NCI-H2029 (cell line): ENCODE measurements around the gene FOXJ2.
"Not testable (repeated sequence)": the region's sequence is repeated elsewhere in the genome, so short reads cannot be mapped to it uniquely, and the experiment has no call there.

ENCODE experiments used
- DNase-seq: peaks from one replicate; lab custom pipeline; 2025; lab: John Stamatoyannopoulos, UW

The FOXJ2 gene

DNA sequence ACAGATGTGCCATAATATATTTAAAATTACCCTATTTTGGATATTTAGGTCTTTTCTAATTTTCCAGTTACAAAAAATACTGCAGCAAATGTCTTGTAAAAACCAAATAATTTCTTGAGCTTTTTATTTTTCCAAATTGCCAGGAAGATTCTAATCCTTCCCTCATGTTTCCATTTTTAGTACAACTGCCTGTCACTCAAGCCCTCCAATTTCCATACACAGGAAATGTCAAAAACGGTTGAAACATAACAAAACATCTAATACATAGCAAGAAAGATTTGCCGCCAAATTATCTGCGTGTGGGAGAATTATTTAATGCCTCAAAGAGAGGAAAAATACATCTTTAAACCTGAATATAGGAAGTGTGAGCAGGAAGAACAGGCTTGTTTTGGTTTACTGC is 2.3 kb upstream of the FOXJ2 start:
- DNase-seq: no peak

DNA sequence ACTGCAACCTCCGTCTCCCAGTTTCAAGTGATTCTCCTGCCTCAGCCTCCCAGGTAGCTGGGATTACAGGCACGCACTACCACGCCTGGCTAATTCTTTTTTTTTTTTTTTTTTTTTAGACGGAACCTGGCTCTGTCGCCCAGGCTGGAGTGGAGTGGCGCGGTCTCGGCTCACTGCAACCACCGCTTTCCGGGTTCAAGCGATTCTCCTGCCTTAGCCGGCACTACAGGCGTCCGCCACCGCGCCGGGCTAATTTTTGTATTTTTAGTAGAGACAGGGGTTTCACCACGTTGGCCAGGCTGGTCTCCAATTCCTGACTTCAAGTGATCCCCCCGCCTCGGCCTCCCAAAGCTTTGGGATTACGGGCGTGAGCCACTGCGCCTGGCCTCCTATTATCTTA is 1.5 kb upstream of the FOXJ2 start:
- DNase-seq: not testable (repeated sequence)

DNA sequence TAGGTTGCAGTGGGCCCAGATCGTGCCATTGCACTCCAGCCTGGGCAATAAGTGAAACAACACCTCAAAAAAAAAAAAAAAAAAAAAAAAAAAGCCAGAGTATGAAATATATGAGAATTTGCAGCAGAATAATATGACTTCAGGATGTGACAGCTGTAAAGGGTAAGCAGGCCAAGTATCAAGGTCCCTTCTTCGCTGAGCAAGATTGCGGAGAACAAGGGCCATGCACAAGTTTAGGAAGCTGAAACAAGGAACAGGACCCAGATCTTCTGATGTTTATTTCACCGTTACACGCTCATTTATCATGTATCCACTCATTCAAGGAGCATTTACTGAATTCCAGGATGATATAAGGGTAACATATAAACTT is 659 bp upstream of the FOXJ2 start:
- no peak for DNase-seq

DNA sequence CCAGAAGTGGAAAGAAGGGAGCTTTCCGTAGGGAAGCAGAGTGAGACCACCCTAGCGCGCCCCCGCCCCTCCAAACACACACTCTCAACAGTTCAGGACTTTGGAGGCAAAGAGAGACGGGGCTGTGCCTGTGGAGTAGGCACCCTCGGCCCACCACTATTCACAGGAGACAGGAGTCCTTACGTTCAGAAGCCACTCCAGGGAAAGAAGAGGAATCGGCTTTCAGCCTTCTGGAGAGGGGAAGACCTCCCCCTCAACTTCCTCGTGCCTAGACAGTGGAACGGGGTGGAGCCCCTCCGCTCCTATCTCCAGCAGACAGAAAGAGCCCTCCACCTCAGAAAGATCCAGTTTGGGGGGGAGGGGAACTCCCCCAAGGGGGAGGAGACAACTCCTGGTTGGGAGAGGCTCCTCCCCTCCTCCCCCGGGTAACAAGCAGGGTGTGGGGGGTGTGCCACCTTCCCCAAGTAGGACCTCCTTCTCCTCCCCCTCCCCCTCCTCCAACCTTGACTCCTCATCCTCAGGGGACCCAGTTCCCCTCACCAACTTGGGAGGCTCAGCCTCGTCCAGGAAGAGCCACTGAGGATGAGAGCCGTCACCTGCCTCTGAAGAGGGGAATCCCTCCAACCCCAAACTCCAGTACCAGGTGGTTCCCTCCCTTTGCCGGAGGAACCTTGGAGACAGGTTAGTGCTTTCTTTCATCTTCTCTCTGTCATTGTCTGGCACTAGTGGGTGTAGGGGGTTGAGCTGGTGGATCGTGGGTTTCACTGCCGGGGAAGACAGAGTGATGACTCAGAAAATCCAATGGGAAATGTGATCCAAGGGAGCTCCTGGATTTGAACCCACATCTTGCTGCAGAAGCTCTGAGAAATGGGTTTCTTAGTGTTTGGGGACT is 883 bp downstream of the FOXJ2 start:
- peak; percentile 8 for DNase-seq

DNA sequence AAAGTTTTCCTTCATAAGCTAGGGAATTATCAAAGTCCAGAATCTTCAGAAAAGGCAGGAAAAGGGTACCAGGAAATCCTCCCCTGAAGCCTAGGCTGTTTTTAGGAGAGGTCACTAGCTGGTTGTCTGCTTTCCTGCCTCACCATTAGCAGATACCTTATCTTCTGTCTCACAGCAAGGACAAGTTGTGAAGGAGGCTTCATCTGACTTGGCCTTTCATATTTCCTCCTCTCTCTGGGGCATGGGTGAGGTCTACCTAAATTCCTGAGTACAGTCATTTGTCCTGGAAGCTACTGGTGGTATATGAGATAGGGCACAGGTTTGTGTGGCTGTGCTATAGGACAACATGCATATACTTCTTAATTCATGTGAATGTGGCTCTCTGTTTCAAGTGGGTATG is 2.3 kb downstream of the FOXJ2 start:
- no peak for DNase-seq

DNA sequence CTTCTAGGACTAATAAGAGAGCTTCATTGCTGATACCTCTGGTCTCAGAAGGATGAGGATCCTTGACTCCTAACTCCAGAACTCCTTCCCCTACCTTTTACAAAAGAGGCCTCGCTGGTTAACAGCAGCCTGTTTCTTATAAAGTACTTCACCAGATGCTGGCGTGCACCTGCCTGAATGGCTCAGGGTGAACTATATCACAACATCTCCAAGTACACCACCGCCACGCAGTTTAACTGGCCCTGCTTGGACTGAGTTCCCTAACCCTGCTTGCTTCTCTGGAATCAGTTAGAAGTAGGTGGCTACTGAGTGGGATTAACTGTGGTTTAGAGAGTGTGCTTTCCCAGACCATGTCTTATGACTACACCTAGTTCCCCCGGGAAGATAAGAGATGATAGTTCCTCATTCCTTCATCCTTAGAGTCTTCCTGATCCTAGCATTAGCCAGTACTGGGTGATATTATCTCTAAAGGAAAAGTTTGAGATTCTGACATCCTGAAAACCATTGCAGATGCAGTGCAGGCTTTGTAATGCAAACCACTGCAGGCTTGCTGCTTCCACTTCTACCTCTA is 3.0 kb downstream of the FOXJ2 start:
- no peak for DNase-seq

DNA sequence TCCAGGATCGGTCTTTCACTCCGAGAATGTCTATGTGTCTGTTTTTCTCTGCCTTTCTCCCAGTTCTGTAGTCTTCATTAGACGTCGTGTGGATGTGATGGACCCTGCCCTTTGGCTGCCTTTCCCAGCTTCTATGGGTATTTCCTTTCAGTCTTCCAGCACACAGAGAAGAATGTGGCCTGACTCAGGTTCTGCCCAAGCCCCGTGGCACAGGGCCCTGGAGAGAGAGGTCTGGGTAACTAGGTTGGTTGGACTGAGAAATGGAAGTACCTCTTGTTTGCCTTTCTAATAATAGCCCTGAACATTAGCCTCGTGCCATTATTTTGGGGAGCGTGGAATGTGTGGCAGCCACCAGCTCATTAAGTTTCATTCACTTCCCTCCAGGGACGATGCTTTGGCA is 3.8 kb downstream of the FOXJ2 start:
- DNase-seq: no peak

DNA sequence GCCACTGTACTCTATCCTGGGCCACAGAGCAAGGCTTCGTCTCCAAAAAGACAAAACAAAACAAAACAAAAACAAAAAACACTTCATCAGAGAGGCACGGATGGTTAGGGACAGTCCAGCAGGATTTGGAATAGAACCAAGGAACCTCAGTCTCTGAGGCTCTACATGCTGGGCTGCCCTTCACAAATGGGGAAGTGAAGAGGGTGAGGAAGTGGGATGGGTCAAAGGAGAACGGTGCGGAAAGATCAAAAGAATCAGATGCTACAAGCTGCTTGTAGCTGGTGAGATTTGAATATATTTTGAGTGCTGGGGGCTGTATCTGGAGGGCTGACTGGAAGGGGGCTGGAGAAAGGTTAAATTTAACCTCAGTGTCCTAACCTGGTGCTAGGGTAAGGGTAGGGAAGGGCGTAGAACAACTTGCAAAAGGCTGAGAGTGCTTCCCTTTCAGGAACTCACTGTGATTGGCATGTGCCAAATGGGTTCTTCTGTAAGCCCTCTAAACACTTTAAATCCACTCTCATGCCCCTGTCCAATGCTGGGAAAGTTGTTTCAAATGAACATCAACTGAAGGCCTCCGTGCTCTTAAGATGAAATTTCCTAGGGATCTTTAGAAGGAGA is 4.6 kb downstream of the FOXJ2 start:
- no peak for DNase-seq

DNA sequence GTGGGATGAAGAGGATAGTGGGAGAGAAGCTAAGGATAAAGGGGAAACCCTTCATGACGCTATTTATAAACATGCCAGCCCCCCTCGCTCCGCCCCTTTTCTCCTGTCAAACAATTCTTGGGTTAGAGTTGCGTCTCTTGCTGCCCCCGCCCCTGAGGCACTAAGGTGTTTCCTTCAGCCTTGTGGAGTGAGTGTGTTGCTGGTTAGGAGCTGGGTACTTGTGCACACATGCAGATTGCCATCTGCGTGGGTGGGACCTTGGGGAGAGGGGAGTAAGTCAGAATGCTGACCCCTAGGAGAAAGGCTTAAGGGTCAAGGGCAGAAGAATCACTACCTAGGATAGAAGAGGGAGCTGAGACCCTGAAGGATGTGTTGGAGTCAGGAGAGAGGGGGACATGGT is 5.4 kb downstream of the FOXJ2 start:
- DNase-seq: no peak

DNA sequence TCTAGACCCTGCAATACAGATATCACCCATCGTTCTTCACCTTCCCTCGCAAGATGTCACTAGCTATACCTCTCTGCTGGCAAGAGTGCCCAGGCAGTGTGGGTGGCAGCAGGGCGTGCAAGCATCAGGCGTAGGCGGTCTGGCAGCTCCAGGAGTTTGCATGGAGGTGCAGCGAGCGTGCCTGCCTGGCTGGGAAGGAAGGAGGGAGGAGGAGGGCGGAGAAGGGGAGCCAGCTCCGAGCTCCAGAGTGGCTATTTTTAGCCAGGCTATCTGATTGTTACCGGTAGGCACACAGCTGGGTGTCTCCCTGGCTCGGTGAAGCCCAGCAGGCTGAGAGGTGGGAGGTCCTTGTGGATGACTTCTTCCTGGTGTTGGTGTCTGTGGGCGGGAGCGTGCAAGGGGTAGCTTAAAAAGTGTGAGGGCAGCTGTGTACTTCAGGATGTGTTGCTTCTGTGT is 6.2 kb downstream of the FOXJ2 start:
- peak; percentile 84 for DNase-seq

DNA sequence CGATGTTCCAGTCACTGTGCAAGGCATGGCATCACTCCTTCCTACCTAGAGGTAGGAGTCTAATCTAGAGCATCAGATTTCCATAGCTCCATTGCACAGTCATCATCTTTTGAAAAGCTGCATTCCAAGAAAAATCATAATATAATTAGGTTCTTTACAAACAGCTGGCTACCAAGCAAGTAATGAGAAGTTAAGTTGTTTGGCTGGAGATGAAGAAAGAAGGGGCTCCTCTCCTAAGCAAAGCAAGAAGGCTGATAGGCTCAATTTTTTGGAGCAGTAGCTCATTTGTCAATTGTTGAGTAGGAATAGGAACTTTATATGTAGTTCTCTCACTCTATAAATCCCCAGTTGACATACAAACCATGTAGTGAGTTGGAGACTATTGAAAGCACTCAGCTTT is 8.3 kb downstream of the FOXJ2 start:
- DNase-seq: no peak

DNA sequence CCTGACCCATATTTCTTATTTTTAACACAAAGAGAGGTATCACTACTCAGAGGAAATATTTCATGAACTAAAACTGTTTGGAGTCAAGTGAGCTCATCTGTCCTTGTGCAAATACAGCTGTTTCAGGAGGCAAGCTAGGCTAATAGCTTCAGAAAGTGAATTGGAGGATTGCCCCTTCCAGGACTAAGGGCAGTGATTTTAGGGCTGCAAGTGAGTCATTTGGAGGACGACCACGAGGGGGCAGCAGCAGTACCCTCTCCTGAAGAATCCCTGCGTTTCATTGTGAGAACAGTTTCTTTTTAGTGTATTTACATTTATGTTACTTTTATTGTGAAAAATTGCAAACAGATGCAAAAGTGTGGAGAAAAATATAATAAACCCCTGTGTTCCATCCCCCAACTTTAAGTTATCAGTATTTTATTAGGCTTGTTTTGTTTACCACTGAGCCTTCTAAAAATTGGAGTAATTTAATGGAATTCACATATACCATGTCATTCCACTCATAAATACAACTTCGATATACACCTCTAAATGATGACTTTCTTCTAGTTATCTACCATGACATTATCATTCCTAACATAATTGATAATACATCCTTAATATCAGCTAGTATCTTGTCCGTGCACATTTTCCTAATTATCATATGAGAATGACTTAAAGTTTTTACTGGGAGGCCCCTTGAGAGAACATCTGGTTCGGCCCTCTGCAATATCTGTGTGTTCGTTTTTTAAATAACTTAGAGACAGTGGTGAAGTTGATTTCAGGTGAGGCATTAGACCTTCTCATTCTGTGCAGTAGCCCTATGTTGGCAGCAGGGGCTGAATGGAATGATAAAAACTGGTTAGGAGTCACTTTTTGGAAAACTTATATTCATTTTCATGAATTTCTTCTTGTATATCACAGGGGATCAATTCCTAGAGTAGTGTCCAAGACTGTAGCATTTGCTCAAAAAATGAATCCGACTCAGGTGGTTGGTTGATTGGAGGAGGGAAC is 13.7 kb downstream of the FOXJ2 start:
- peak; percentile 42 for DNase-seq

DNA sequence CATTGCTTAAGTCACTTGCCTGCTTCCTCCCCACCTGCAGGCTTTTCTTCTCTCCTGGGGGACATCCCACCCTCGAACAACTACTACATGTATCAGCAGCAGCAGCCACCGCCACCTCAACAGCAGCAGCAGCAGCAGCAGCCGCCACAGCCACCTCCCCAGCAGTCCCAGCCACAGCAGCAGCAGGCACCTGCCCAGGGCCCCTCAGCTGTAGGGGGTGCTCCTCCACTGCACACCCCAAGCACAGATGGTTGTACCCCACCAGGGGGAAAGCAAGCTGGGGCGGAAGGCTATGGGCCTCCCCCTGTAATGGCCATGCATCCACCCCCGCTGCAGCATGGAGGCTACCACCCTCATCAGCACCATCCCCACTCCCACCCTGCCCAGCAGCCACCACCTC is 15.3 kb downstream of the FOXJ2 start:
- DNase-seq: no peak

DNA sequence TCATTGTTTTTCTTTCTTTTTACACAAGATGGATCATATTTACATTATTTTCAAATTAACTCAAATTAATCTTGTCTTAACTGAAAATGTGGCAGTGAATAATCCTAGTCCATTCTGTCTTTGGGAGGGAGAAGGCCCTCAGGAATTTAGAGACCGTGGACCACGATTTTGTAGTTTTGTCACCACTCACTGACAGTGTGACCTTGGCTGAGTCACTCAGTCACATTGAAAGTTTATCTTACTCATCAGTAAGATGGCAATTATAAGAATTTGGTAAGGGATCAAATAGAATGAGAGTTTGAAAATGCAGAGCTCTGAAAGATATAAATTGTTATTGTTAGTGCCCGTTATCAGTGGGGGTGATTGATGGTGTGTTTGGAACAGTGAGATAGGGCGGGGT is 16.4 kb downstream of the FOXJ2 start:
- DNase-seq: no peak

DNA sequence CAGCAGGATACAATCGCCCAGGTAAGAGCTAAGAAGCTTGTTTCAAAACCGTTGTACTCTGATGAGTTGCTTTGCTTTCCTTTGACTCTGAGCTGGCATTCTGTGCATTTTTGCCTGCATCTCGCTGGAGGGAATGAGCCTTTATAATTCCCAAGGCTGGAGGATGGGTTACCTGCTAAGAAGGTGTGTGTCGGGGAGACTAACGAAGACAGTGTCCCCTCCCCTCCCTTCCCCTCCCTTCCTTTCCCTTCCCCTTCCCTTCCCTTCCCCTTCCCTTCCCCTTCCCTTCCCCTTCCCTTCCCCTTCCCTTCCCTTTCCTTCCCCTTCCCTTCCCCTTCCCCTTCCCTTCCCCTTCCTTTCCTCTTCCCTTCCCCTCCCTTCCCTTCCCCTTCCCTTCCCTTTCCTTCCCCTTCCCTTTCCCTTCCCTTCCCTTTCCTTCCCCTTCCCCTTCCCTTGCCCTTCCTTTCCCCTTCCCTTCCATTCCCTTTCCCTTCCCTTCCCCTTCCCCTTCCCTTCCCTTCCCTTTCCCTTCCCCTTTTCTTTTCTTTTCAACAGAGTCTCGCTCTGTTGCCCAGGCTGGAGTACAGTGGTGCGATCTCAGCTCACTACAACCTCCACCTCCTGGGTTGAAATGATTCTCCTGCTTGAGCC is 18.2 kb downstream of the FOXJ2 start:
- DNase-seq: no peak

DNA sequence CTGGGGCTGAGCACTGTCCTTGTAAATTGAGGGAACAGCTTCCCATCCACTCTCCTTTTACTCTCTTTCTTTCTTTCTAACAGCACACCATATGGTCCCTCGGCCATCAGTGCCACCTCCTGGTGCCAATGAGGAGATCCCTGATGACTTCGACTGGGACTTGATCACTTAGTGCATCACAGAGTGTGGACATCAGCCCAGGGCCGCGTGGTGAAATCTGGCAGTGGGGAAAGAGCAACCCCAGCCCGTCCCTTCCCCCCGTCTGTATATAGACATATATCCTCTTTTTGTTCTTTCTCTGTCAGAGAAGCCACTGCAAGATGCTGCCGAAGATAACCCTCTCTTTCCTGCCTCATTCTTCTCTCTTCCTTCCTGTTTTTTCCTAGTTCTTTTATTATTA is 20.2 kb downstream of the FOXJ2 start:
- no peak for DNase-seq

DNA sequence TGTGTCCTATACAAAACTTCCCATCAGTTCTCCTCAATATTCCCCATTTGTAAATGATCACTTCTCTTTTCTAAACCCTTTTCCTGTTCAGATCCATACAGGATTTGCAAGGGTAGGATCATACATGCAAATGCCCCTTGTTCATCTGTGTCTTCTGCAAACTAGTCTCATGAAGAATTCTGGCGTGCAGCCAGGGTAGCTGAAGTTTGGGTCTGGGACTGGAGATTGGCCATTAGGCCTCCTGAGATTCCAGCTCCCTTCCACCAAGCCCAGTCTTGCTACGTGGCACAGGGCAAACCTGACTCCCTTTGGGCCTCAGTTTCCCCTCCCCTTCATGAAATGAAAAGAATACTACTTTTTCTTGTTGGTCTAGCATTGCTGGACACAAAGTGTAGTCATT is 22.3 kb downstream of the FOXJ2 start:
- no peak for DNase-seq

DNA sequence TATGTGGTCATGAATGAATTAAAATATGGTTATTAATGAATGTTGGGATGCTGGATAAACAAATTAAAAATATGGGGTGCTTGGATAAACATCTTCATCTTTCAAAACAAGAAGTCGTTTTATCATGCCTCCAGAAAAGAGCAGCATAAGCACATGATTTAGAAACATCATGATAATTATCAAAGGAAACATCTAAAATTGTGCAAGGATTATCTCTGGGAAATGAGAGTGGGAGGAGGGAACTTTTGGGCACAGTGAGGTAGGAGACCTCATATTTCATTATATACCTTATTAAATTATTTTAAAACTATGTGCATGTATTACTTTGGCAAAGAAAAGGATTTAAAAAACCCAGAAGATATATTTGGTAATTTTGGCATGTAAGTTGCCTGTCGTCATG is 24.8 kb downstream of the FOXJ2 start:
- no peak for DNase-seq

DNA sequence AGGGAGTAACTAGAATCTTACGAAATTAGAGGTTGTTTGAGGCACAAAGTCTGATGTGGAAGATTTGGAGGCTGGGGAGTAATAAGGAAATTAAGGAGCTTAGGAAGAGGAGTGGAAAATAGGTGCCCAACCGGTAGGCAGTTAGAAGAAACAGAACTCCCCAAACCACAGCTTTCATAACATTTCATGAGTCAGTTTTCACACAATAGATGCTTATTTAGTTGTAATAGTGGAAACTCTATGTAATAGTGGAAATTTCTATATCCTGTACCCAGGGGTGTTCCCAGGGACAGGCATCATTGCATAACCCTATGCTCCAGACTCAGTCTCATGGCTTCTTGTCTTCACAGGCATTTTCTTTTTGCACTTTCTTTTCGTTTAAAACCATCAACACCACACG is 25.3 kb downstream of the FOXJ2 start:
- no peak for DNase-seq

DNA sequence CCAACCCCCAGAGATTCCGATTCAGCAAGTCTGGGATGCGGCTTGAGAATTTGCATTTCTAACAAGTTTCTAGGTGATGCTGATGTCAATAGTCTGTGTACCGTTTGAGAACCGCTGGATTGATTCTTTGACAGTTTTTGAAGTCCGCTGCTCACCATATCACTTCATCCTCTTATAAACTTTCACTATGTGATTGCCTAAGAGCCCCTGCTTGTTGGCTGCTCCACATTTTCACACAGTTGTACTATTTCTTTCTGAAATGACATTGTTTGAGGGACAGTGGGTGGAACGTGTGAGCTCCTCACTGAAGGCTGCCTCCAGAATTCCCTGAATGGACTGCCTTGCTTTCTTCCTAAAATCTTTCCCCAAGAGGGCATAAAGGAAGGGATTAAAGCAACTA is 26.0 kb downstream of the FOXJ2 start:
- DNase-seq: no peak

DNA sequence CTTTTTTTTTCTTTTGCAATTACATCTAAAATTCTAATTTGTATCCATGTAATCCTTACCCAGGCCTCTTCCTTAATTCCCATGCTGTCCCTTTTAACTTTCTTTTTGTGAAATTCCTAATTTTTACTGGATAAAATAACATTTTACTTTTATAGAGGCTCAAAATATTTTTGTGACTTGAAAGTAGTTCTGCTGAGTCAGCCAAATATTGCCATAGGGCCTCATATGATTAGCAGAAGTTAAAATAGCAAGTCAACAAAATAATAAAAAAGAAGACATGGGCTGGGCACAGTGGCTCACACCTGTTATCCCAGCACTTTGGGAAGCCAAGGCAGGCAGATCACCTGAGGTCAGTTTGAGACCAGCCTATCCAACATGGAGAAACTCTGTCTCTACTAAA is 31.6 kb downstream of the FOXJ2 start:
- DNase-seq: no peak
